Heart left ventricle (tissue), 13 donors: ENCODE results near the gene CGB8.

Experiments
- CTCF ChIP-seq, 12 donors: fragments of 200-600 bp; sonication (generic) in 4 of 12; IDR thresholded peaks; one replicate each; pipeline versions ENCODE4 v1.5.0 to v1.8.0; 2018 to 2022; ENCODE audit warnings: antibody characterized with exemption in 12 of 12, mild to moderate bottlenecking in 5 of 12
- POLR2A ChIP-seq, 2 donors: fragments of 450-650 bp; IDR thresholded peaks; one replicate each; pipeline ENCODE4 v1.6.1; 2017; ENCODE audit warnings: antibody characterized with exemption in 2 of 2, mild to moderate bottlenecking in 2 of 2, moderate library complexity in 2 of 2
- donor health status: ischemic (EF 13 %, LVEDD 7.1; RV severe dilation, severe dysfunction).
- donor health status: DM: no; HTN: yes; CAD: no.
- donor health status: DM: no; HTN: no; CAD: no.
- donor health status: ischemic (EF 25% LVEDD 6.9; RV normal size, moderate dysfunction).
- donor health status: ischemic (EF 25% LVEDD 5.7; RV mildly dilated, moderate dysfunction).
- donor health status: ischemic (EF 35%, LVEDD 5.7; RV mildly dilated, moderate dysfunction).
- donor health status: nonischemic (EF 11% LVEDD 7.7; RV severe dilation, severe dysfunction).
- donor health status: DM: yes; HTN: yes; CAD: no.
- donor health status: PGD.
- donor health status: ischemic (EF 29% LVEDD 5.4; RV normal size, mild dysfunction).
- donor health status: nonischemic (EF 23%, LVEDD 6.1; RV moderate dilation, normal function).

DNA sequence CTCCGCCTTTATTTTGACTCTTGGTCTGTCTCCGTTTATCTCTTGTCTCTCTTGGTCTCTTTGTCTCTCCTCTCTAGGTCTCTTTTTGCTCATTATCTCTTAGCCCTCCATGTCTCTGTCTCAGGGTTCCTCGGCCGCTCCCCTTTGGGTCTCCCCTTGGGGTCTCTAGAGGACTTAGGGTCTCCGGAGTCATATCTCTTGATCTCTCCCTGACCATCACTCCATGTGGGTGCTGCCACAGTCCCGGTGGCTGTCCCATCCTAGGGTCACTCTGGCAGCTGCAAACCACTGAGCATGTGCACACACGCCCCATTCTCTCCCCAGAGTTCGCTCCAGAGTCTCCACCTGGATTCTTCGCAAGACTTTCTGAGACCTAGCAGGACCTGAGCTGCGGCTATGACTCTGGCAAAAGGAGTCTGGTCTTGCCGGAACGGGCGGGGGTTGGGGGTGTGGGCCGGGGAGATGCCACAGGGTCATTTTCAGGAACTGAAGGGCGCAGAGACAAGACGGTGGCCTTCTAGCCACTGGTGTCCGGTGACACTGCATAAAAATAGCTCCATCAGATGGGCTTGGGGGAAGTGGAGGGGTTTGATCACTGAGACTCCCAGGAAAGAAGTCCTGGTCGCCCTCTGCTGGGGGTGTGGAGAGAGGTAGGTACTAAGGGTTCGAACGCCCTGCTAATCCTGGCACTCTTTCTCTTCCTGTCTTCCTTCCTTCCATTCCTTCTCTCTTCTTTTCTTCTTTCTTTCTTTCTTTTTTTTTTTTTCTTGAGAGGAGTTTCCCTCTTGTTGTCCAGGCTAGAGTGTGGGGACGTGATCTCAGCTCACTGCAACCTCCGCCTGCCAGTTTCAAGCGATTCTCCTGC, 24.8 kb upstream of the CGB8 start:
- TF ChIP-seq POLR2A (IDR thresholded peaks at IDR 0.05) (no peak), CTCF (IDR thresholded peaks at IDR 0.05) (peak in 2 of 12 donors; percentile 9 to 14)
